Kidney (tissue), 14 donors: ENCODE data around the gene CGREF1. TPM values are rescaled to one million over a fixed set of nuclear protein-coding genes. Genes with fewer than 3 reads are reported as not detected.

Experiments used
- DNase-seq, 5 donors: peaks; one replicate each; pipeline ENCODE4 v3.0.0-alpha.2; 2013 to 2020
- FAIRE-seq: peaks from 2 replicates; lab custom pipeline; 2012; peaks lifted over from hg19 to GRCh38; lab: Jason Lieb, UNC
- H3K27ac ChIP-seq, 2 donors: one replicate each; pipeline ENCODE4 v1.7.0; 2013; ENCODE audit warnings: low read depth in 2 of 2, low read length in 2 of 2, inconsistent platforms in 1 of 2
- H3K27me3 ChIP-seq: one replicate; pipeline ENCODE4 v1.7.1; 2013; ENCODE audit warnings: low read length, inconsistent platforms; ENCODE audit not compliant: control insufficient read depth, insufficient read depth
- H3K36me3 ChIP-seq, 3 donors: one replicate each; pipeline versions ENCODE4 v1.7.0 to v1.7.1; 2013; ENCODE audit warnings: low read length in 3 of 3, control low read depth in 1 of 3, inconsistent platforms in 1 of 3; ENCODE audit not compliant: insufficient read depth in 3 of 3, control insufficient read depth in 2 of 3
- H3K4me1 ChIP-seq, 3 donors: one replicate each; pipeline versions ENCODE4 v1.7.0 to v1.7.1; 2013; ENCODE audit warnings: low read length in 3 of 3, inconsistent platforms in 1 of 3, low read depth in 1 of 3; ENCODE audit not compliant: control insufficient read depth in 2 of 3, insufficient read depth in 2 of 3
- H3K4me3 ChIP-seq, 3 donors: one replicate each; pipeline versions ENCODE4 v1.7.0 to v1.8.1; 2013; ENCODE audit warnings: low read length in 3 of 3, control low read depth in 1 of 3, inconsistent platforms in 1 of 3
- H3K9ac ChIP-seq, 3 donors: one replicate each; pipeline versions ENCODE4 v1.7.0 to v1.7.1; 2013; ENCODE audit warnings: low read length in 3 of 3, control low read depth in 1 of 3, inconsistent platforms in 1 of 3
- H3K9me3 ChIP-seq, 3 donors: one replicate each; pipeline versions ENCODE4 v1.7.0 to v1.7.1; 2013; ENCODE audit warnings: low read length in 3 of 3, control low read depth in 1 of 3, inconsistent platforms in 1 of 3; ENCODE audit not compliant: control insufficient read depth in 2 of 3, insufficient read depth in 1 of 3
- intact Hi-C: fragments of 100-400 bp; cut with DNase I; formaldehyde crosslinking; loops from one replicate; pipeline ENCODE4 v1.11.1; 2022
- polyA plus RNA-seq: library from polyadenylated mRNA; stranded (reverse); fragments of 350-450 nt; fragmentation: Illumina TruSeq; extraction: RNeasy Lipid Tissue Mini Kit (QIAGEN cat#74804); gene quantifications from one replicate; pipeline ENCODE4 v1.2.3, GENCODE V29; 2014; ENCODE audit warnings: low read depth, low replicate concordance; ENCODE audit not compliant: insufficient read depth
- total RNA-seq: library from RNA; stranded (reverse); fragmentation: NEBNext Ultra II Directional; extraction: Animal tissue kit (Norgen Biotek cat#: 25700); gene quantifications from one replicate; pipeline ENCODE4 v1.2.1, GENCODE V29; 2021
- TF ChIP-seq, protein P1 (sequence below): IDR thresholded peaks from 3 replicates; pipeline ENCODE4 v1.5.1; 2012; ENCODE audit warnings: mild to moderate bottlenecking, moderate library complexity, borderline replicate concordance; ENCODE audit not compliant: insufficient read depth; ENCODE audit errors: extremely low read depth
- donor health status: control.
- donor health status: control.
- donor health status: control.
- donor health status: control.
- donor health status: control.
- donor health status: DM: yes; HTN: yes; CAD: no.
- donor health status: Normal renal cell carcinoma (clear cell type).

CGREF1 gene
- total and polyA plus RNA-seq, 2 donors from 2014 or later: 3.7 to 3.8 TPM

DNA sequence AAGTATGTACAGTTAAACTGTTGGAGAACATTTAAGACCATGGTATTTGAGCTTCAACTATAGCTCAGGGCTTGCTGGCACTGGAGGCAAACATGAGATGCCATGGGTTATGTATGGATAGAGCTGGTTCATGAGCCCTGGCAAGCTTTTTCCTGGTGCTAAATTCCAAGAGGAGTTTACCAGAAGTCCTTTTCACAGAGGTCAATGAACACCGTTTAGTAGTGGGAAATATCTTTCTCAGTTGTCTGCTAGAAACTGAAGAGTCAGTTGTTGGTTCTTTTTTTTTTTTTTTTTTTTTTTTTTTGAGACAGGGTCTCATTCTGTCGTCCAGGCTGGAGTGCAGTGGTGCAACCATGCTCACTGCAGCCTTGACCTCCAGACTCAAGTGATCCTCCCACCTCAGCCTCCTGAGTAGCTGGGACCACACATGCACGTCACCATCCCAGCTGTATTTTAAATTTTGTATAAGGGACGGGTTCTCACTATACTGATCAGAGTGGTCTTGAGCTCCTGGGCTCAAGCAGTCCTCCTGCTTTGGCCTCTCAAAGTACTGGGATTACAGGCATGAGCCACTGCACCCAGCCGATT is 31.0 kb downstream of the CGREF1 start:
- H3K27ac ChIP-seq: no peak overlapping the region
- peaks cover 0 to 14% (median 5%) of the 10 kb centered on the region in 3 donors for H3K4me1 ChIP-seq
- DNase-seq (peak in 2 of 5 donors; percentile 23 to 29), FAIRE-seq (no peak)
- peak overlapping the region in 1 of 3 donors; percentile 13 for H3K9ac ChIP-seq
- no peaks in the 10 kb centered on the region for H3K9me3 ChIP-seq
- peak overlapping the region; percentile 18 to 92 (median 55) for H3K4me3 ChIP-seq
- intact Hi-C loops: no loop called here
- TF ChIP-seq, protein P1, sequence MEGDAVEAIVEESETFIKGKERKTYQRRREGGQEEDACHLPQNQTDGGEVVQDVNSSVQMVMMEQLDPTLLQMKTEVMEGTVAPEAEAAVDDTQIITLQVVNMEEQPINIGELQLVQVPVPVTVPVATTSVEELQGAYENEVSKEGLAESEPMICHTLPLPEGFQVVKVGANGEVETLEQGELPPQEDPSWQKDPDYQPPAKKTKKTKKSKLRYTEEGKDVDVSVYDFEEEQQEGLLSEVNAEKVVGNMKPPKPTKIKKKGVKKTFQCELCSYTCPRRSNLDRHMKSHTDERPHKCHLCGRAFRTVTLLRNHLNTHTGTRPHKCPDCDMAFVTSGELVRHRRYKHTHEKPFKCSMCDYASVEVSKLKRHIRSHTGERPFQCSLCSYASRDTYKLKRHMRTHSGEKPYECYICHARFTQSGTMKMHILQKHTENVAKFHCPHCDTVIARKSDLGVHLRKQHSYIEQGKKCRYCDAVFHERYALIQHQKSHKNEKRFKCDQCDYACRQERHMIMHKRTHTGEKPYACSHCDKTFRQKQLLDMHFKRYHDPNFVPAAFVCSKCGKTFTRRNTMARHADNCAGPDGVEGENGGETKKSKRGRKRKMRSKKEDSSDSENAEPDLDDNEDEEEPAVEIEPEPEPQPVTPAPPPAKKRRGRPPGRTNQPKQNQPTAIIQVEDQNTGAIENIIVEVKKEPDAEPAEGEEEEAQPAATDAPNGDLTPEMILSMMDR: no peak
- H3K27me3 ChIP-seq: no peaks in the 10 kb centered on the region
- H3K36me3 ChIP-seq: no peaks in the 10 kb centered on the region

DNA sequence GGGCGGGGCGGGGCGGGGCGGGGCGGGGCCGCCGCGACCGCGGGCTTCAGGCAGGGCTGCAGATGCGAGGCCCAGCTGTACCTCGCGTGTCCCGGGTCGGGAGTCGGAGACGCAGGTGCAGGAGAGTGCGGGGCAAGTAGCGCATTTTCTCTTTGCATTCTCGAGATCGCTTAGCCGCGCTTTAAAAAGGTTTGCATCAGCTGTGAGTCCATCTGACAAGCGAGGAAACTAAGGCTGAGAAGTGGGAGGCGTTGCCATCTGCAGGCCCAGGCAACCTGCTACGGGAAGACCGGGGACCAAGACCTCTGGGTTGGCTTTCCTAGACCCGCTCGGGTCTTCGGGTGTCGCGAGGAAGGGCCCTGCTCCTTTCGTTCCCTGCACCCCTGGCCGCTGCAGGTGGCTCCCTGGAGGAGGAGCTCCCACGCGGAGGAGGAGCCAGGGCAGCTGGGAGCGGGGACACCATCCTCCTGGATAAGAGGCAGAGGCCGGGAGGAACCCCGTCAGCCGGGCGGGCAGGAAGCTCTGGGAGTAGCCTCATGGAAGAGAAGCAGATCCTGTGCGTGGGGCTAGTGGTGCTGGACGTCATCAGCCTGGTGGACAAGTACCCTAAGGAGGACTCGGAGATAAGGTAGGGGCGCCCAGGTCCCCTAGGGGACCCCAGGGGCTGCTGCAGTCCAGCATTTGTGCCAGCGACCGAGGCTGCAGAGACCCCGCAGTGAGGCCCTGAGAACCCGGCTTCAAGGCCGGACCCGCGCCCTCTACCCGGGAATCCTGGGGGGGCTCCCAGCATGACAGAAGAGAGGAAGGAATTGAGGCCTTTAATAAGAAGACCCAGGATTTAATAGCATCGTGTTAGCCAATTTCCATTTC is 32.0 kb downstream of the CGREF1 start, which contains the start of gene KHK:
Gene KHK, plus strand, starts transcription at position 49 of the 870 bp plus-strand sequence. Its CDS starts 488 bp downstream, at position 537.
- intact Hi-C loops: no loop called here
- DNase-seq (peak in 4 of 5 donors; percentile 51 to 89 (median 76)), FAIRE-seq (no peak)
- Histone ChIP-seq H3K27ac (peak within 1 kb of the TSS; percentile 67 to 85), H3K9ac (peak within 1 kb of the TSS; percentile 8 to 42 (median 34)), H3K36me3 (no peaks in the 10 kb centered on the region), H3K9me3 (no peaks in the 10 kb centered on the region), H3K4me1 (peaks cover 0 to 7% (median 5%) of the 10 kb centered on the region in 3 donors), H3K4me3 (peak within 1 kb of the TSS; percentile 58 to 92 (median 68)), H3K27me3 (no peaks in the 10 kb centered on the region)
- TF ChIP-seq, protein P1: no peak

DNA sequence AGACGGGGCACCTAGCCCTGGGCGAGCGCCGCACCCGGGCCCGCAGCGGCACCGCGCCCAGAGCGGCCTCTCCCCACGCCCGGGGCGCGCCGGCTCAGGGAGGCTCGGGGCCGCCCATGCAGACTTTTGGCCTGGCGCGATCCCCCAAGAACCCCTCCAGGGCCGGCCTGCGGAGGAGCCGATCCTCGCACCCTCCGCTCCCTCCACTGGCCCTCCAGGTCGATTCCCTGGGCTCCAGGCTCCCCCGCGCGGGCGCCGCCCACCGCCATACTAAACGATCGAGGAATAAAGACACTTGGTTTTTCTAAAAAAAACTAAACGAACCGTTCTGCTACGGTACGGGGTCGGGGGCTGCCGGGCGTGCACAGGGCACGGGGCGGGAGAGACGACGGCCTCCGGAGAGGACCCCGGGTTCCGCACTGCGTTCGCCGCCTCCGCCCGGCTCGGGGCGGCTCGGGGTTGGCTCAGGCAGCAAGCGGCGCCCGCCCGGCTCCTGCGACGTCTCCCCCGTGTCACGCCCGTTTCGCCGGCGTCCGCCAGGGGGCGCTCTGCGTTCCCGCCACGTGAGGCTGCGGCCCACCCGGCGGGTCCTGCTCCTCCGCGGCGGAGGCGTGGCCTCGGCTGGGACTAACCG is 32.7 kb downstream of the CGREF1 start:
- Histone ChIP-seq H3K4me3 (peak overlapping the region in 2 of 3 donors; percentile 58 to 67), H3K27me3 (no peaks in the 10 kb centered on the region), H3K36me3 (no peaks in the 10 kb centered on the region), H3K4me1 (peaks cover 0 to 13% (median 5%) of the 10 kb centered on the region in 3 donors), H3K27ac (peak overlapping the region; percentile 67 to 85), H3K9ac (peak overlapping the region in 2 of 3 donors; percentile 8 to 34), H3K9me3 (no peaks in the 10 kb centered on the region)
- DNase-seq (peak; percentile 96 to 98 (median 97)), FAIRE-seq (no peak)
- intact Hi-C loops: no loop called here
- TF ChIP-seq, protein P1: peak; percentile 94
